K562 (cell line): ENCODE measurements around the gene SRM. TPM values are rescaled to one million over a fixed set of nuclear protein-coding genes. Genes with fewer than 3 reads are reported as not detected.
A peak's percentile ranks its signal among the peaks of the same experiment; 100 is the strongest.

Experiments used
- ATAC-seq: fragments of 200-7000 bp; cut with Tn5 transposase; 3 replicates; pipeline ENCODE4 v1.9.1; 2020; ENCODE audit warnings: moderate library complexity
- BruUV-seq: library from RNA; stranded (reverse); fragments of 400-500 nt; replicated peaks from 2 replicates; lab custom pipeline; 2021; lab: Mats Ljungman, UMichigan
- CTCF ChIA-PET: fragments of 300-600 bp; formaldehyde crosslinking; extraction: SDS; loops from one replicate; lab custom pipeline; 2021; ENCODE audit warnings: low intra/inter-chr PET ratio; lab: Yijun Ruan, JAX
- POLR2A ChIA-PET: fragments of 300-600, 350-650 bp; sonication (Branson Sonifier 250); formaldehyde crosslinking; extraction: SDS; loops from one replicate; lab custom pipeline; 2021; ENCODE audit warnings: antibody characterized with exemption, inconsistent platforms; lab: Yijun Ruan, JAX
- DNase-seq, 4 experiments: peaks; one replicate each; pipeline versions ENCODE4 v3.0.0 to v3.0.0-alpha.2; 2011 to 2018; ENCODE audit warnings: low spot score in 3 of 4, mixed read lengths in 3 of 4; ENCODE audit errors: extremely low read depth in 1 of 4
- FAIRE-seq: peaks from 2 replicates; lab custom pipeline; 2011; peaks lifted over from hg19 to GRCh38; lab: Jason Lieb, UNC
- H2AFZ ChIP-seq: 2 replicates; pipeline ENCODE4 v1.6.0; 2011; ENCODE audit warnings: low read depth, low read length, control low read depth, inconsistent platforms
- H3K27ac ChIP-seq: fragments of 200-600 bp; 3 replicates; pipeline ENCODE4 v1.8.0; 2011; ENCODE audit warnings: low read depth, mild to moderate bottlenecking, control low read depth, inconsistent platforms, low read length, moderate library complexity, mixed read lengths; ENCODE audit errors: extremely low read depth
- H3K27me3 ChIP-seq, 2 experiments: fragments of 300-600 bp in 1 of 2; 2 replicates in 1 of 2; 3 replicates in 1 of 2; pipeline versions ENCODE4 v1.6.0 to v1.8.0; 2011; ENCODE audit warnings: inconsistent platforms in 2 of 2, low read length in 2 of 2, mild to moderate bottlenecking in 1 of 2, mixed read lengths in 1 of 2, moderate library complexity in 1 of 2; ENCODE audit not compliant: control insufficient read depth in 2 of 2, insufficient read depth in 2 of 2
- H3K36me3 ChIP-seq: fragments of 300-600 bp; 3 replicates; pipeline ENCODE4 v1.8.0; 2011; ENCODE audit warnings: mild to moderate bottlenecking, low read length, inconsistent platforms; ENCODE audit not compliant: control insufficient read depth, insufficient read depth
- H3K4me1 ChIP-seq, 2 experiments: fragments of 200-600 bp in 1 of 2; replicated peaks in 1 of 2; 2 replicates in 1 of 2; 3 replicates in 1 of 2; pipeline versions ENCODE4 v1.5.1 to v1.8.0; 2011; ENCODE audit warnings: inconsistent platforms in 2 of 2, low read length in 2 of 2, mild to moderate bottlenecking in 1 of 2, mixed read lengths in 1 of 2, moderate library complexity in 1 of 2; ENCODE audit not compliant: control insufficient read depth in 2 of 2, insufficient read depth in 2 of 2
- H3K4me2 ChIP-seq: 2 replicates; pipeline ENCODE4 v1.6.1; 2011; ENCODE audit warnings: low read length, control low read depth, inconsistent platforms, mixed read lengths; ENCODE audit not compliant: insufficient read depth
- H3K4me3 ChIP-seq: fragments of 200-600 bp; sonication (generic), shearing (Covaris generic); 2 replicates; pipeline ENCODE4 v1.5.1; 2016; ENCODE audit warnings: control low read depth, inconsistent platforms
- H3K79me2 ChIP-seq: fragments of 200-600 bp; 3 replicates; pipeline ENCODE4 v1.8.0; 2011; ENCODE audit warnings: low read length, inconsistent platforms; ENCODE audit not compliant: control insufficient read depth, insufficient read depth
- H3K9ac ChIP-seq, 2 experiments: 2 replicates each; pipeline versions ENCODE4 v1.6.0 to v1.6.1; 2011; ENCODE audit warnings: low read depth in 2 of 2, low read length in 2 of 2, control low read depth in 1 of 2, inconsistent platforms in 1 of 2, mild to moderate bottlenecking in 1 of 2, mixed read lengths in 1 of 2; ENCODE audit not compliant: insufficient read depth in 1 of 2
- H3K9me1 ChIP-seq: one replicate; pipeline ENCODE4 v1.6.0; 2011; ENCODE audit warnings: inconsistent platforms, mild to moderate bottlenecking, low read length, moderate library complexity; ENCODE audit not compliant: control insufficient read depth, insufficient read depth
- H3K9me3 ChIP-seq: replicated peaks from 2 replicates; pipeline ENCODE4 v1.5.1; 2011; ENCODE audit warnings: low read depth, low read length, inconsistent platforms; ENCODE audit not compliant: control insufficient read depth, insufficient read depth
- H4K20me1 ChIP-seq: replicated peaks from 2 replicates; pipeline ENCODE4 v1.6.1; 2011; ENCODE audit warnings: low read length, inconsistent platforms, mixed read lengths; ENCODE audit not compliant: control insufficient read depth, insufficient read depth
- CEBPB ChIP-seq: fragments of 450-650 bp; IDR thresholded peaks from 2 replicates; pipeline ENCODE4 v1.6.1; 2016; ENCODE audit warnings: missing genetic modification characterization, missing compliant biosample characterization
- GABPA ChIP-seq: fragments of 200-800 bp; sonication (Bioruptor generic); conservative IDR thresholded peaks from 2 replicates; pipeline ENCODE4 v1.6.1; 2016; ENCODE audit warnings: low read depth, missing genetic modification characterization, missing compliant biosample characterization
- POLR2G ChIP-seq: fragments of 200-400 bp; formaldehyde crosslinking; IDR thresholded peaks from 2 replicates; pipeline ENCODE4 v1.6.1; 2017; ENCODE audit warnings: low read depth, mild to moderate bottlenecking, antibody characterized with exemption, low read length, moderate library complexity
- RBFOX2 ChIP-seq: fragments of 200-400 bp; formaldehyde crosslinking; IDR thresholded peaks from 2 replicates; pipeline ENCODE4 v1.6.1; 2017; ENCODE audit warnings: low read depth, mild to moderate bottlenecking, low read length, moderate library complexity
- SAFB ChIP-seq: fragments of 200-400 bp; formaldehyde crosslinking; IDR thresholded peaks from 2 replicates; pipeline ENCODE4 v1.6.1; 2017; ENCODE audit warnings: low read depth, low read length, borderline replicate concordance
- WGBS: fragments of 100-300 bp; shearing (Covaris generic); methylation state at CpG from one replicate; pipeline ENCODE4 v1.1.6; 2016; ENCODE audit warnings: low coverage, mixed read lengths; ENCODE audit not compliant: insufficient coverage; ENCODE audit errors: missing lambda C conversion rate; 5-methylcytosine and 5-hydroxymethylcytosine counted together
- in situ Hi-C: fragments of 300-500 bp; cut with MboI; formaldehyde crosslinking; loops from 4 replicates; pipeline ENCODE4 v1.15.0; 2018; ENCODE audit warnings: inconsistent platforms, mixed read lengths
- intact Hi-C: fragments of 100-400 bp; cut with micrococcal nuclease; formaldehyde crosslinking; loops from 2 replicates; pipeline ENCODE4 v1.14.2; 2022
- polyA plus RNA-seq, 8 experiments: library from polyadenylated mRNA; depleted of rRNA in 4 of 8; stranded (reverse) in 5 of 8; unstranded in 3 of 8; fragments of >200 nt; fragmentation: Nextera tagmentation in 2 of 8; fragmentation: Illumina TruSeq in 1 of 8; extraction: Ambion mirVana in 2 of 8; extraction: Trizol in 1 of 8; gene quantifications; 2 replicates each; pipeline versions ENCODE4 v1.2.1 to v1.2.3, GENCODE V29; 2011 to 2014; ENCODE audit warnings: inconsistent platforms in 1 of 8, missing spikeins in 1 of 8
- total RNA-seq, 7 experiments: library from RNA; depleted of rRNA in 6 of 7; stranded (reverse); fragments of >200 nt in 6 of 7; fragmentation: Illumina TruSeq in 2 of 7; extraction: Trizol in 2 of 7; gene quantifications; 2 replicates each; pipeline versions ENCODE4 v1.2.1 to v1.2.3, GENCODE V29; 2011 to 2021; ENCODE audit warnings: low replicate concordance in 1 of 7

SRM gene
- total and polyA plus RNA-seq, 9 of the 15 experiments (the other 6 are each of a cell fraction or from before 2014, with no cell fraction given) = 23.9 to 373 (median 82.5) TPM

DNA sequence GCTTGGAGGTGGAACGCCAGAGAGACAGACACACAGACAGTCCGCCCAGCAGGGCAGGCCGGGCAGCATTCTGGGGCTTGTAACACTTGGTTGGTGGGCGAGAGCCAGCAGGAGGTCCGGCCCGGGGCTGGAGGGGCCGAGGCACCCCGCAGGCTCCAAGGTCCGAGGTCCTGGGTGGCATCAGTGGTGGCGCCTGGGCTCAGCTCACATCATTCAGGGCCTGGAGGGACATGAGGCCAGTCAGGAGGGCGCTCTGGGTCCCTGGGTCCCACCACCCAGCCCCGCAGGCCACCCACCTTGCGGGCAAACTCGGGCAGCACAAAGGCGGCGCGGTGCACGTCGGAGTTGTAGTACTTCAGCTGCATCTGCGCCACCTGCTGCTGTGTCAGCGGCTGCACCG is 5.2 kb downstream of the SRM start:
- ChIA-PET CTCF (no interaction called here), POLR2A (interaction anchor here (0.6 kb wide), 1 partner anchor 16 kb away, joined by 4 read pairs; no protein-coding TSS in a partner anchor)
- DNase-seq (no peak), ATAC-seq (no peak), FAIRE-seq (no peak)
- peak; percentile 26; the same call in 1 of the 2 replicates for TF ChIP-seq RBFOX2
- no peak for TF ChIP-seq GABPA (tag)
- Histone ChIP-seq H3K4me3 (no peak overlapping the region), H3K9ac (peak overlapping the region in 1 of 2 experiments; percentile 36; a peak in 1 of 4 replicates), H3K27ac (no peak overlapping the region), H3K36me3 (peaks cover 42% of the 10 kb centered on the region; the same call in 2 of the 3 replicates), H3K4me1 (peaks cover 3 to 67% of the 10 kb centered on the region in 2 experiments; a peak in 3 of 5 replicates), H3K79me2 (peaks cover 21% of the 10 kb centered on the region), H3K9me3 (no peaks in the 10 kb centered on the region), H4K20me1 (peaks cover 14% of the 10 kb centered on the region), H3K27me3 (no peaks in the 10 kb centered on the region), H3K9me1 (peaks cover 4% of the 10 kb centered on the region), H2AFZ (no peak overlapping the region), H3K4me2 (no peak overlapping the region)
- WGBS = 96% methylated on average over 16 of the region's 22 CpGs
- intact Hi-C loops (no loop called here), in situ Hi-C loops (no loop called here)
- no TSS peak for BruUV-seq

DNA sequence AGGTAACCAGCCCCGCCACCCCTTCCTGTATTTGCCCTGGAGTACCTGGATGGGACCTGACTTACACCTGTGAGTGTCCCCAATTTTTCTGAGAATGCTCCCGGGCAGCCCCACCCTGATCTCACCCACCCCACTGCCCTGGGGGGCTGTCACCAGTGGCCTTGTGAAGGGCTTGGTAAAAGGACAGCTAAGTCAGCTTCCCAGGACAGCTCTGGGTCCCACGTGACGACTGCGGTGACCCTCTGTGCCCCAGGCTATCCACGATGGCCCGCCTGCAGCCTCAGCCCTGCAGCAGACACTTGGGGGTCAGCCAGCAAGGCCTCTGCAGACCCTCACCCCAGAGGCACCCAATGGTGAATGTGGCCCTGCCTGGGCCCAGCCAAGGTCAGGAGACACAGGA is 5.6 kb downstream of the SRM start:
- ChIA-PET CTCF (no interaction called here), POLR2A (interaction anchor here (0.5 to 0.6 kb wide), 2 partner anchors 16 to 601 kb away, joined by 3 to 4 read pairs; no protein-coding TSS in a partner anchor)
- no peak for FAIRE-seq

More for the DNA sequence above, 5.6 kb downstream of the SRM start:
- no peak overlapping the region for H3K27ac ChIP-seq
- H3K9me3 ChIP-seq = no peaks in the 10 kb centered on the region
- intact Hi-C loops (no loop called here), in situ Hi-C loops (no loop called here)
- H2AFZ ChIP-seq = no peak overlapping the region
- no TSS peak for BruUV-seq
- peaks cover 42% of the 10 kb centered on the region; the same call in 2 of the 3 replicates for H3K36me3 ChIP-seq
- no peaks in the 10 kb centered on the region for H3K27me3 ChIP-seq
- DNase-seq (no peak), ATAC-seq (peak; percentile 1; the same call in 1 of the 3 replicates)
- H3K79me2 ChIP-seq = peaks cover 16% of the 10 kb centered on the region
- H4K20me1 ChIP-seq = peaks cover 14% of the 10 kb centered on the region
- H3K4me1 ChIP-seq = peaks cover 3 to 62% of the 10 kb centered on the region in 2 experiments; a peak in 3 of 5 replicates
- H3K4me2 ChIP-seq = no peak overlapping the region
- no peak overlapping the region; a peak in 1 of 4 replicates for H3K9ac ChIP-seq
- WGBS = 83% methylated on average over 7 of the region's 7 CpGs
- H3K9me1 ChIP-seq = peaks cover 4% of the 10 kb centered on the region
- TF ChIP-seq SAFB (0 out of 2 replicates have a peak, but pooled peaks have one; percentile 0), POLR2G (peak; percentile 48; the same call in 1 of the 2 replicates), CEBPB (tag) (no peak), RBFOX2 (peak; percentile 46; the same call in 1 of the 2 replicates)
- no peak overlapping the region for H3K4me3 ChIP-seq
